NCI-H82 (cell line): ENCODE results near the gene DDX41.
"Not testable (repeated sequence)": the region's sequence is repeated elsewhere in the genome, so short reads cannot be mapped to it uniquely, and the experiment has no call there.

Source experiments
- DNase-seq: peaks from one replicate; lab custom pipeline; 2025; lab: John Stamatoyannopoulos, UW

The DDX41 gene

GRCh38 chr5:177516601-177517568, at the start of gene DDX41:
TSS of gene DDX41 (minus strand) at chr5:177516961. CDS start at chr5:177516945, 16 bp downstream.
- DNase-seq: peak; percentile 98

GRCh38 chr5:177565046-177565445, 48.3 kb upstream of the DDX41 start:
- DNase-seq: no peak

- not testable (repeated sequence) for DNase-seq
Observed at GRCh38 chr5:177559446-177559941, 42.7 kb upstream of the DDX41 start.

- no peak for DNase-seq
Observed at GRCh38 chr5:177557796-177558195, 41.0 kb upstream of the DDX41 start.

- DNase-seq: no peak
Observed at GRCh38 chr5:177557041-177557647, 40.4 kb upstream of the DDX41 start.

GRCh38 chr5:177555665-177556064, 38.9 kb upstream of the DDX41 start:
- no peak for DNase-seq

- DNase-seq: no peak
Observed at GRCh38 chr5:177555228-177555627, 38.5 kb upstream of the DDX41 start.

GRCh38 chr5:177554474-177555111, 37.8 kb upstream of the DDX41 start, which contains the start of gene FAM193B:
TSS of gene FAM193B (minus strand) at chr5:177554563. CDS start at chr5:177554458, 105 bp downstream.
- DNase-seq: peak; percentile 94

- DNase-seq: no peak
Observed at GRCh38 chr5:177553671-177554429, 37.1 kb upstream of the DDX41 start.

GRCh38 chr5:177552839-177553455, 36.2 kb upstream of the DDX41 start:
- DNase-seq: peak; percentile 25

GRCh38 chr5:177550122-177550521, 33.4 kb upstream of the DDX41 start:
- no peak for DNase-seq

- DNase-seq: no peak
Observed at GRCh38 chr5:177548495-177548894, 31.7 kb upstream of the DDX41 start.

- DNase-seq: no peak
Observed at GRCh38 chr5:177547736-177548135, 31.0 kb upstream of the DDX41 start.

- peak; percentile 46 for DNase-seq
Observed at GRCh38 chr5:177546258-177546741, 29.5 kb upstream of the DDX41 start.

GRCh38 chr5:177545487-177546257, 28.9 kb upstream of the DDX41 start:
- no peak for DNase-seq

- DNase-seq: peak; percentile 98
Observed at GRCh38 chr5:177542816-177543465, 26.2 kb upstream of the DDX41 start.

GRCh38 chr5:177540438-177540837, 23.7 kb upstream of the DDX41 start:
- DNase-seq: no peak

GRCh38 chr5:177539411-177539810, 22.6 kb upstream of the DDX41 start:
- DNase-seq: no peak

GRCh38 chr5:177538876-177539275, 22.1 kb upstream of the DDX41 start:
- no peak for DNase-seq
